C4-2B (cell line): ENCODE measurements around the gene TMEM201.

ENCODE experiments used
- CTCF ChIP-seq: fragments of 450-650 bp; conservative IDR thresholded peaks from 2 replicates; pipeline ENCODE4 v1.5.1; 2017; ENCODE audit warnings: mild to moderate bottlenecking
- ZFX ChIP-seq: fragments of 450-650 bp; IDR thresholded peaks from 2 replicates; pipeline ENCODE4 v1.6.1; 2017

GRCh38 chr1:9607352-9607751 lies 18.6 kb downstream of the TMEM201 start:
- TF ChIP-seq CTCF (no peak), ZFX (no peak)
